DOHH2 (cell line): Measurements from ENCODE around the gene ANGPTL1.

Source experiments
- H3F3A ChIP-seq: fragments of 200-600 bp; sonication (generic), shearing (Covaris generic); 2 replicates; pipeline ENCODE4 v1.6.0; 2016; ENCODE audit warnings: antibody characterized with exemption, mild to moderate bottlenecking; ENCODE audit not compliant: control insufficient read depth, insufficient read depth
- H3K27ac ChIP-seq: fragments of 200-600 bp; sonication (generic); 2 replicates; pipeline ENCODE4 v1.5.1; 2014; ENCODE audit warnings: low read depth, mild to moderate bottlenecking, low read length, moderate library complexity
- H3K27me3 ChIP-seq: fragments of 200-600 bp; sonication (generic); 2 replicates; pipeline ENCODE4 v1.6.1; 2014; ENCODE audit warnings: mild to moderate bottlenecking, low read length, mixed read lengths; ENCODE audit not compliant: control insufficient read depth
- H3K36me3 ChIP-seq: fragments of 200-600 bp; sonication (generic); 2 replicates; pipeline ENCODE4 v1.6.1; 2014; ENCODE audit warnings: mild to moderate bottlenecking, low read length, moderate library complexity, mixed read lengths; ENCODE audit not compliant: control insufficient read depth
- H3K4me1 ChIP-seq: fragments of 200-600 bp; sonication (generic); 2 replicates; pipeline ENCODE4 v1.6.1; 2014; ENCODE audit warnings: mild to moderate bottlenecking, low read length, mixed read lengths; ENCODE audit not compliant: control insufficient read depth
- H3K4me2 ChIP-seq: fragments of 200-600 bp; sonication (generic); 2 replicates; pipeline ENCODE4 v1.6.0; 2014; ENCODE audit warnings: mild to moderate bottlenecking, low read length, moderate library complexity
- H3K4me3 ChIP-seq: fragments of 200-600 bp; sonication (generic); 2 replicates; pipeline ENCODE4 v1.5.1; 2014; ENCODE audit warnings: mild to moderate bottlenecking, low read length, mixed read lengths
- H3K79me2 ChIP-seq: fragments of 200-600 bp; sonication (generic); 2 replicates; pipeline ENCODE4 v1.6.1; 2014; ENCODE audit warnings: mild to moderate bottlenecking, low read length, mixed read lengths; ENCODE audit not compliant: control insufficient read depth
- H3K9me2 ChIP-seq: fragments of 200-600 bp; sonication (generic); replicated peaks from 2 replicates; pipeline ENCODE4 v1.6.1; 2014; ENCODE audit warnings: mild to moderate bottlenecking, low read length, mixed read lengths; ENCODE audit not compliant: control insufficient read depth
- H3K9me3 ChIP-seq: fragments of 200-600 bp; sonication (generic); 2 replicates; pipeline ENCODE4 v1.6.1; 2014; ENCODE audit warnings: antibody characterized with exemption, low read length, mixed read lengths; ENCODE audit not compliant: control insufficient read depth, insufficient read depth
- H4K20me1 ChIP-seq: fragments of 200-600 bp; sonication (generic); 2 replicates; pipeline ENCODE4 v1.6.0; 2014; ENCODE audit warnings: low read depth, mild to moderate bottlenecking, antibody characterized with exemption, low read length, moderate library complexity; ENCODE audit not compliant: control insufficient read depth, insufficient read depth
- CTCF ChIP-seq: fragments of 200-600 bp; sonication (generic); IDR thresholded peaks from one replicate; pipeline ENCODE4 v1.5.1; 2014; ENCODE audit warnings: antibody characterized with exemption, mild to moderate bottlenecking, low read depth, low read length; ENCODE audit not compliant: poor library complexity, severe bottlenecking
- EZH2phosphoT487 ChIP-seq: fragments of 200-600 bp; sonication (generic); IDR thresholded peaks from 2 replicates; pipeline ENCODE4 v1.6.1; 2017; ENCODE audit warnings: borderline replicate concordance, mild to moderate bottlenecking, antibody characterized with exemption, low read length, moderate library complexity, mixed read lengths

ANGPTL1 gene

GRCh38 chr1:178844436-178844835 is 26.4 kb downstream of the ANGPTL1 start:
- no peak overlapping the region for H3K4me2 ChIP-seq

GRCh38 chr1:178825167-178825566 is 45.7 kb downstream of the ANGPTL1 start:
- Histone ChIP-seq H3K27me3 (no peaks in the 10 kb centered on the region), H3K4me1 (no peaks in the 10 kb centered on the region), H3K79me2 (no peaks in the 10 kb centered on the region), H3K4me2 (no peak overlapping the region), H3K27ac (no peak overlapping the region), H3K4me3 (no peak overlapping the region), H3K9me3 (no peaks in the 10 kb centered on the region), H3K9me2 (no peaks in the 10 kb centered on the region), H3K36me3 (peaks cover 74% of the 10 kb centered on the region), H4K20me1 (no peaks in the 10 kb centered on the region), H3F3A (0 out of 2 replicates have a peak, but pooled peaks cover 2% of the 10 kb centered on the region)
- TF ChIP-seq CTCF (no peak), EZH2phosphoT487 (no peak)

More at GRCh38 chr1:178844436-178844835, 26.4 kb downstream of the ANGPTL1 start:
- no peaks in the 10 kb centered on the region for H3K4me1 ChIP-seq
- no peak overlapping the region for H3K27ac ChIP-seq
- no peak for TF ChIP-seq CTCF
- TF ChIP-seq EZH2phosphoT487, result no peak
- no peak overlapping the region for H3K4me3 ChIP-seq
- H3K9me3 ChIP-seq, result no peaks in the 10 kb centered on the region
- no peaks in the 10 kb centered on the region for H3K79me2 ChIP-seq
- H3K27me3 ChIP-seq, result no peaks in the 10 kb centered on the region
- 0 out of 2 replicates have a peak, but pooled peaks cover 4% of the 10 kb centered on the region for H3F3A ChIP-seq
- H3K36me3 ChIP-seq, result peaks cover 29% of the 10 kb centered on the region
- H4K20me1 ChIP-seq, result peaks cover 2% of the 10 kb centered on the region; the same call in 1 of the 2 replicates
- no peaks in the 10 kb centered on the region for H3K9me2 ChIP-seq

DNA sequence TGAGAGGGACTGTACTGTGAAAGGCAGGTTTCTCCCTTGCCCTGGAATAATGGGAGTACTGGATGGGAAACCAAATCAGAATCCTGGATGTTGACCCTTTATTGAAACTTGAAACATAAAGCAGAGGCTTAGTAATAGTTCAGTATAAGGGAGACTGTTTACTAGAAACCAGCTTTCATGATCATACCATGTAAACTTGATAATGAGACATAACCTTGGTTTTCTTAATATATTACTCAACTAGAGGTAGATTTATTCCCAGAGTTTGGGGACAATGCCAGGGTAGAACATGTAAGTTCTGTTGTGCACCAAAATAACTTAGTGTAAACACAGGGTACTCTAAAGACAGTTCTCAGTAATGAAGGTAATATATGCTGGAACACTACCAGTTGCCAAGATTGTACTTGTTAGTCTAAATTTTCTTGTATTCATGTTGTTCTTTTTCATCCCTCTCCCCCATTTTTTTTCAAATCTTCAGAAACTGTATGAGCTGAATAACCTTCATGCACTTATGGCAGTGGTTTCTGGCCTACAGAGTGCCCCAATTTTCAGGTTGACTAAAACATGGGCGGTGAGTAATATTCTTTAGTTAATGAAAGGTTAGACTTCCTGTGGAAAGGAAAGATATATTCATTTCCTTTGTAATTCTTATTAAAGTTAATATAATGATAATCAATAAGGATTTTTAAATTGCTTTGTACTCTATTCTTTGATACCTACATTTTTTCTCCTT is 49.6 kb downstream of the ANGPTL1 start:
- peaks cover 74% of the 10 kb centered on the region for H3K36me3 ChIP-seq
- TF ChIP-seq EZH2phosphoT487, result no peak
- no peak for TF ChIP-seq CTCF
- H4K20me1 ChIP-seq, result no peaks in the 10 kb centered on the region

More for the DNA sequence above, 49.6 kb downstream of the ANGPTL1 start:
- Histone ChIP-seq H3K9me2 (no peaks in the 10 kb centered on the region), H3K27ac (no peak overlapping the region), H3K27me3 (no peaks in the 10 kb centered on the region), H3K79me2 (0 out of 2 replicates have a peak, but pooled peaks cover 4% of the 10 kb centered on the region), H3K4me1 (no peaks in the 10 kb centered on the region), H3K4me3 (no peak overlapping the region), H3F3A (0 out of 2 replicates have a peak, but pooled peaks cover 2% of the 10 kb centered on the region), H3K9me3 (no peaks in the 10 kb centered on the region), H3K4me2 (no peak overlapping the region)
